ENCODE measurements around the gene STX2.

- TF ChIP-seq, protein P1, sequence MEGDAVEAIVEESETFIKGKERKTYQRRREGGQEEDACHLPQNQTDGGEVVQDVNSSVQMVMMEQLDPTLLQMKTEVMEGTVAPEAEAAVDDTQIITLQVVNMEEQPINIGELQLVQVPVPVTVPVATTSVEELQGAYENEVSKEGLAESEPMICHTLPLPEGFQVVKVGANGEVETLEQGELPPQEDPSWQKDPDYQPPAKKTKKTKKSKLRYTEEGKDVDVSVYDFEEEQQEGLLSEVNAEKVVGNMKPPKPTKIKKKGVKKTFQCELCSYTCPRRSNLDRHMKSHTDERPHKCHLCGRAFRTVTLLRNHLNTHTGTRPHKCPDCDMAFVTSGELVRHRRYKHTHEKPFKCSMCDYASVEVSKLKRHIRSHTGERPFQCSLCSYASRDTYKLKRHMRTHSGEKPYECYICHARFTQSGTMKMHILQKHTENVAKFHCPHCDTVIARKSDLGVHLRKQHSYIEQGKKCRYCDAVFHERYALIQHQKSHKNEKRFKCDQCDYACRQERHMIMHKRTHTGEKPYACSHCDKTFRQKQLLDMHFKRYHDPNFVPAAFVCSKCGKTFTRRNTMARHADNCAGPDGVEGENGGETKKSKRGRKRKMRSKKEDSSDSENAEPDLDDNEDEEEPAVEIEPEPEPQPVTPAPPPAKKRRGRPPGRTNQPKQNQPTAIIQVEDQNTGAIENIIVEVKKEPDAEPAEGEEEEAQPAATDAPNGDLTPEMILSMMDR (IDR thresholded peaks at IDR 0.05; ENCODE audit: low read depth, low read length, poor library complexity, severe bottlenecking), result no peak
- TF ChIP-seq EZH2phosphoT487 (IDR thresholded peaks at IDR 0.05; ENCODE audit: borderline replicate concordance, low read length), result no peak
Measured at GRCh38 chr12:130849561-130850417, 10.7 kb upstream of the STX2 start.

All from DOHH2 (cell line).